HG03342 (cell line): Measurements from ENCODE around the gene TTC21A.
"Not testable (repeated sequence)": the region's sequence is repeated elsewhere in the genome, so short reads cannot be mapped to it uniquely, and the experiment has no call there.

Experiments used
- ATAC-seq: cut with Tn5 transposase; IDR thresholded peaks from one replicate; pipeline ENCODE4 v1.9.1; 2021; ENCODE audit warnings: mild to moderate bottlenecking, moderate library complexity; ENCODE audit not compliant: unreplicated experiment

The TTC21A gene

GRCh38 chr3:39148435-39149058, 41.1 kb downstream of the TTC21A start:
- no peak for ATAC-seq

- ATAC-seq, result no peak
Measured at GRCh38 chr3:39149059-39149455, 41.6 kb downstream of the TTC21A start.

GRCh38 chr3:39149498-39150147, 42.1 kb downstream of the TTC21A start:
- no peak for ATAC-seq

- no peak for ATAC-seq
Measured at GRCh38 chr3:39150148-39150802, 42.8 kb downstream of the TTC21A start.

GRCh38 chr3:39150803-39151631, 43.5 kb downstream of the TTC21A start:
- ATAC-seq, result no peak

- ATAC-seq, result no peak
Measured at GRCh38 chr3:39153977-39154279, 46.4 kb downstream of the TTC21A start.

- no peak for ATAC-seq
Measured at GRCh38 chr3:39154280-39155021, 47.0 kb downstream of the TTC21A start.

- no peak for ATAC-seq
Measured at GRCh38 chr3:39156421-39156820, 48.9 kb downstream of the TTC21A start.

GRCh38 chr3:39157359-39157758, 49.9 kb downstream of the TTC21A start:
- ATAC-seq, result no peak

GRCh38 chr3:39158148-39158715, 50.8 kb downstream of the TTC21A start:
- no peak for ATAC-seq

GRCh38 chr3:39164414-39164813, 56.9 kb downstream of the TTC21A start:
- no peak for ATAC-seq

GRCh38 chr3:39165518-39165917, 58.0 kb downstream of the TTC21A start:
- ATAC-seq, result no peak

- ATAC-seq, result no peak
Measured at GRCh38 chr3:39166134-39166710, 58.7 kb downstream of the TTC21A start.

- ATAC-seq, result no peak
Measured at GRCh38 chr3:39166932-39167532, 59.6 kb downstream of the TTC21A start.

GRCh38 chr3:39168156-39168780, 60.8 kb downstream of the TTC21A start:
- no peak for ATAC-seq

GRCh38 chr3:39169712-39170111, 62.2 kb downstream of the TTC21A start:
- ATAC-seq, result no peak

GRCh38 chr3:39170461-39170860, 63.0 kb downstream of the TTC21A start:
- ATAC-seq, result no peak

GRCh38 chr3:39170877-39171276, 63.4 kb downstream of the TTC21A start:
- ATAC-seq, result not testable (repeated sequence)

- no peak for ATAC-seq
Measured at GRCh38 chr3:39171860-39172259, 64.4 kb downstream of the TTC21A start.
